Superior temporal gyrus (tissue), 1 donor: Measurements from ENCODE around the gene SCG3.
A peak's percentile ranks its signal among the peaks of the same experiment; 100 is the strongest.

ENCODE experiments used
- DNase-seq: peaks from one replicate; pipeline ENCODE4 v3.0.0-alpha.2; 2016; ENCODE audit errors: extremely low spot score

Gene SCG3

GRCh38 chr15:51727141-51727897 is 46.0 kb downstream of the SCG3 start:
- no peak for DNase-seq

DNA sequence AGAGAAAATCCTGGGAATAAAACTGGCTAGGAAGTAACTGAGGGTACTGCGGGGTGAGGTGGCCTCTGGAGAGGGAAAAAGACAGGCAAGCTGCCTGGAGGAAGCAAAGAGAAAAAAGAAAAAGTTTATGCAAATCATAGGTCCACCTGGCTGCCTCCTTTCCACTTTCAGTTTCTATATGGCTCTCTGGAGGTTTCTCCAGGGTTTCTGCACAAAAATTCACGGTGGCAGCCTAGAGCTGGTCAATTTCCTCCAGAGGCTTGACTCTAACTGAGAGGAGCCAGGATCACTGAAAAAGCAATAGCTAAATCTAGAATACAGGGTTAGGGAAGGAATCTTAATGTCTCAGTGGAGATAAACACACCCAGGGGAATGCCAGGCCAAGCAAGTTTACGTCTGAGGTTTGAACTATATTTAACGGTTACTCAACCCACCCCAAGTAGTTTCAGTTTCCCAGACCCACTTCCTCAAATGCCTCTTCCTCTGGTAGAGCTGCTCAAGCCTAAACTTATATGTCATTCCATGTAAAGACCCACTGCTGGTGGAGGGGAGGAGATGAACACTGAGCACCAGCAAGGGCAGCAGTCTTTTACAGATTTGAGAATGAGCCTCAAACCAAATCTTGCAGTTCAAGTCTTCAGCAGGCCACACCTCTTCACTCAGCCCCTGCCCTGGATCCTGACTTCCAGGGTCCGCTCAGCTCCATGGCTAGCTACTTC is 50.4 kb downstream of the SCG3 start:
- no peak for DNase-seq

DNA sequence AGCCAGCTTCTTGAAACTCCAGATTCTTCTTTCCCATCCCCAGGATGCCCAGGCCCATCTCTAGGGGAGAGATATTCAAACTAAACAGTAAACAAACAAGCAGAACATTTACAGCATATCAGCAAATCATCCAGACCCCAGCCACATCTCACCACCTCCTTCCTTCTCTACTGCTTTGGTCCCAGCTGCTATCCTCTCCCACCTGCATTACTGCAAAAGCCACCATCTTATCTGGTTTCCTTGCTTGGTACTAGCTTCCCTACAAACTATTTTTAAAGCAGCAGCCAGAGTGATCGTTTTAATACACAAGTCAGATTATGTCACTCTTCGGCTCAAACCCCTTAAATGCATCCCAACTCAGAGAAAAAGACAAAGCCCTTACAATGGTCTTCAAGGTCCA is 51.3 kb downstream of the SCG3 start:
- no peak for DNase-seq

DNA sequence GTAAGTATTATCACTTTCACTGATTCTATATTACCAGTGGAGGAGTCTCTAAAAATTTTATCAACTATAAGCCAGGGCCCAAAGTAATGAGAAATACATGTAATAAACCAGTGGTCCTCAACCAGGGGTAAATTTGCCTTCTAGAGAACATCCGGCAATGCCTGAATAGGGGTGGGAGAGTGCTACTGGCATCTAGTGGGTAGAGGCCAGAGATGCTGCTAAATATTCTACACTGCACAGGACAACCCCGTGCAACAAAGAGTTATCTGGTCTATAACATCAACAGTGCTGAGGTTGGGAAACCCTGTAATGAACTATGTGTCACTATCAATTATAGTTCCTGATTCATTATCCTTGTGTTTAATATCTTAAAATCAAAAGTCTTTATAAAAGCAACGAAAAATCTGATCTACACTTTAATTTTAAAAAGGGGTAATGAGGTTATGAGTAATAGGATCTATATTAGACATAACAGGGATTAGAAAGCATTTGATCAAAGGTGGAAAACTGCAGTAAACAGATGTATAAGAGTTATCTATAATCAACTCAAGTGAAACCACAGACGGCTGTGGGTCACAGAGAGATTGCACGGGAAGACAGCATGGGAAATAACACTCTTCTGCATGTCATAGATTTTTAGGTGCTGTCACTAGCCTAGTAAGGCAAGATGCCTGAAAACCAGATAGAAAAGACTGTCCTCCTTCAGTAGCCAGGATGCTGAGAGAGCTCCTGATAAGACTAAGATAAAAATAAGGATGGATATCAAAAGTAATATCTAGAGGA is 54.1 kb downstream of the SCG3 start:
- no peak for DNase-seq

- no peak for DNase-seq
These were observed 54.8 kb downstream of the SCG3 start for GRCh38 chr15:51736069-51736468.

DNA sequence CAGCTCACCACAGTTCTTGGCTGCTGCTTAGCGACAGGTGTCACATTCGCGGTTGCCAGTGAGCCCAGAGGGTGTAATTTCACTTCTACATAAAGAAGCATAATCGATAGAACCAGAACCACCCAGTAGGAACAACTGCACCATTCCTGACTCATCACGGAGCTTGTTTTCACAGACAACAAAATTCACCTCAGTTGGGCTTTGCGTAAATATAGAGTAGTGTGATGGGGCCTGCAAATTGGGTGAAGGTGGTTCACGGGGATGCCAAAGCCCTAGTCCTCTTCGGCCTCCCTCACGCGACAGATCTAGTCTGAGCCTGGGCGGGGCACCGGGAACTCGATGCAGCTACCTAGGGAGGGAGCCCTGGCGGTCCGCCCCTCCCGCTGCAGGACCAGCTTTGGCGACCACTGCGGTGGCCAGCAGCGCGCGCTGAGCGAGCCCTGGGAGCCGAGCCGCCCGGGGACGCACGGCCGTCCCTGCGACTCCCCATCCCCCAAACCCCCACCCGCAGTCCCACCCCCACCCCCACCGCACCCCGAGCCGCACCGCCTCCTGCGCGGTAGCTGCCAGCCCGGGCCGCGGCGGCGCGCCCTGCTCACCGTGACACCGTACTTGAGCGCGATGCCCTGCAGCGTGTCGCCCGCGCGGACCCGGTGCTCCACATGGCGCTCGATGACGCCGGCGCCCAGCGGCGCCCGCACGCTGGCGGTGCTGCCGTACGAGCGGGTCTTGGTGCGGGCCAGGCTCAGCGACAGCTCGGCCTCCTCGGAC is 55.6 kb downstream of the SCG3 start:
- no peak for DNase-seq

DNA sequence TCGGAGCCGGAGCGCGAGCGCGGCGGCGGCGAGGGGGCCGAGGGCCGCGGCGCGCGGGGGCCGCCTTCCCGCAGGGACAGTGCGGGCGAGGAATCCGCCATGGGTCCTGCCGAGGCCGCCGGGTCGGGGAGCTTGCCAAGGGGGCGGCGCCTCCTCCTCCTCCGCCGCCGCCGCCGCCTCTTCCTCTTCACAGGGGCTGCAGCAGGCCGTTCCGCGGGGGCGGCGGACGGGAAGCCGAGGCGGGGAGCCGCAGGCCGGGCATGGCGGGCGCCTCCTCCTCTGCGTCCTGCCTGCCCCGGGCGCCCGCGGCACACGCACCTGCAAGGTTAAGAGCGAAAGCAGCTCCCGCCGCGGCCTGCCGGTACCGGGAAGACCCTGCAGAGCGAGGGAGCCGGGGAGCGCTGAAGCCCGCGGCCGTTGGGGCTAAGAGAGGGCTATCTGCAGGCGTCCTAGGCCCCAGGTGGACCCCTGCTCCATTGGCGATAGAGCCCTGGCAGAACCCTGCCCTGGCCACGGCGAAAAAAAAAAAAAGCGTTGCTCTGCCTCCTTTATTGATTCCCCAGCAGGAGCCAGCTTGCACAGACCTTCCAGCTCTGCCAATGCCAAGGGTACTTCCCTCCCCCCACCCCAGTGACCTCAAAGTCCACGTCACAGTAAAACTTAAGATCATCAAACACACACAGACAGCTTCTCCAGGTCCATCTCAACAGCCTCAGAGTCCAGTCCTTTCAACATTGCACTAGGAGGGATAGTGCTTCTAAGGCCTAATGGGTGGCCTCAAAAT is 56.4 kb downstream of the SCG3 start, which contains the start of gene LYSMD2:
Gene LYSMD2, minus strand, starts transcription at position 134 of the 784 bp plus-strand sequence. Its CDS starts 33 bp downstream, at position 101.
- no peak for DNase-seq

DNA sequence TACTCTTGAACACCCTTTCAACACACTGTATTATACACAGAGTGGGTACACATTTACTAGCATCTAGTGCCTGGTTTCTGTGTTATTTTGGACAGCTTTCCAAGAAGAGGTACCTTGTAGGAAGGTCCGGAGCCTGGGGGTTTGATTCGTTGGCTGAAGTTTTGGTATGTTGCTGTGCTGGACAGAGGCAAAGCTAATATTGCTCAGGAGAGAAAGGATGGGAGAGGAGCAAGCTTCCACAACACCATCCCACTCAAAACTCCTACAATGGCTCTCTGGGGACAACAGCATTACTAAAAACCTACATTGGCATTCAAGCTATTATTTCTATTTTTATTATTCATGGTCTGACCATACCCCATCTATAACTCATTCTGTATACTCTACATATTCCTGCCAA is 57.2 kb downstream of the SCG3 start:
- no peak for DNase-seq

GRCh38 chr15:51739061-51739712 is 57.9 kb downstream of the SCG3 start:
- DNase-seq: no peak

DNA sequence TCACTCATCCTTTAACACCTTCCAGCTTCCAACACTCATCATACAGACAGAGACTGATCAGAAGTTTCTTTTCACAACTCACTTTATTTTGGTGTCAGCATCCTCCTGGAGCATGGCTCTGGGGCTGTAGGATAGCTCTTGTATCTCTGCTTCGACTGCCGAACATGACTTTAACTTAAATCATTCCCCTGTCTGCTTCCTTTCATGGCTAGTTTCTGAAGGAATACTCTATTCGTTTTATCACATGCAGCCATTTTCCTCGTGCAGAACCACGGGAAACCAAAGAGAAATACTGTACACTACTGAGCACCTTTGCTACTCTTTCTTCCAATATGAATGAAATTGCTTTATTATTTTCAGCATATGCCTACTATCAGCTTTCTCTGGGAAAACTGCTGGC is 68.0 kb downstream of the SCG3 start:
- DNase-seq: no peak

DNA sequence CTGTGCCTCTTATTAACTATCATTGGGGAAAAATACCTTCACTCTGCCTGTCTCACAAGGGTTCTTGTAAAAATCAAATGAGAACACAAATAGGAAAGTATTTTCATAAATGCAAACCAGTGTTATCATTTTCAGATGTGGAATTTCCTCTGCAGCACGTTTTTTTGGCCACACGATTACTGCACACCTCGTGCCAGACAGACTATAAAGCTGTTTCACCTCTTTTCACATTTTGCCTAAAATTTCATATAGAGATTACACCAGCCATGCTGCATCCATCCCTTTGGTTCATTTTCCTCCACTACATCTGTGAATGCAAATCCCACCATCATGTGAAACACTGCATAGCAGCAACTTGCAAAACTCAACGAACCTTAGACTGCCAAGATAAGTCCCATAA is 68.9 kb downstream of the SCG3 start:
- no peak for DNase-seq

DNA sequence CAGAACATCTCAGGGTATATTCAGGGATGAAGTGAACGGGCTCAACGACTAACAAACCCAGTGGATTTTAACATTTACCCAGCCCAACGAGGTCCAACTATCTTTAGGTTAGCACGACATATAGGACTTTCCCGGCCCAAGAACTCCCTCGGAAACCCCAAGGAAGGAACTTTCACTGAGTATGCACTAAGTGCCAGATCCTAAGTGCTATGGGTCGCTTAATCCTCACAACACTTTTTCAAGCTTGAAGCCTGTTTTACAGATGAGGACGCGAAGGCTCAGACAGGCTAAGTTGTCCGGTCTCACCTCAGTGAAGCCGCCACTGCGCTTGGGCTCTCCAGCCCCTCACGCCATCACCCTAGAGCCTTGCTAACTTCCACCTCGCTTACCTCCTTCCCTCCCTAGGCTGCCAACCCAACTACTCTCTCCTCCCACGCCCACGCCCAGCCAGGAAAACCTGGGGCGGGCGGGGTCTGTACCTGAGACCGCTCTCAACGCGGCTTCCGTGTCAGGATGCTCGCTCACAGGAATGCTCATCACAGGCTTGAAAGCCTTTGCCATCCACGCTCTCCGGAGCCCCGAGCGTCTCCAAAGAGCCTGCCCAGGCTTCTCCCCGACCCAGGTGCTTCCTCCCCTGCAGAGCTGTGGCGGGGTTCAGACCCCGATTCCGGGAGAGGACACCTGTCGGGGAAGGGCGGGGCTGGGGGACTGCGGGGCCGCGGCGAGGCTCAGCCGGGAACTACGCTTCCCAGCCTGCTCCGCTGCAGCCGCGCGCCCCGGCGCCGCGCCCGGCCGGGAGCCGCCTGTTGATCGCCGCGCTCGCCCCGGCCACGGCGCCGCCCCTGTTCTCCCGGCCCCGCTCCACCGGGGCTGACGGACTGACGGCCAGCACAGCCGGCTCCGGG is 69.7 kb downstream of the SCG3 start, which contains the start of gene TMOD2:
Gene TMOD2, plus strand, starts transcription at position 806 of the 905 bp plus-strand sequence. CDS start 14,845 bp downstream, outside the sequence.
- DNase-seq: peak; percentile 57

DNA sequence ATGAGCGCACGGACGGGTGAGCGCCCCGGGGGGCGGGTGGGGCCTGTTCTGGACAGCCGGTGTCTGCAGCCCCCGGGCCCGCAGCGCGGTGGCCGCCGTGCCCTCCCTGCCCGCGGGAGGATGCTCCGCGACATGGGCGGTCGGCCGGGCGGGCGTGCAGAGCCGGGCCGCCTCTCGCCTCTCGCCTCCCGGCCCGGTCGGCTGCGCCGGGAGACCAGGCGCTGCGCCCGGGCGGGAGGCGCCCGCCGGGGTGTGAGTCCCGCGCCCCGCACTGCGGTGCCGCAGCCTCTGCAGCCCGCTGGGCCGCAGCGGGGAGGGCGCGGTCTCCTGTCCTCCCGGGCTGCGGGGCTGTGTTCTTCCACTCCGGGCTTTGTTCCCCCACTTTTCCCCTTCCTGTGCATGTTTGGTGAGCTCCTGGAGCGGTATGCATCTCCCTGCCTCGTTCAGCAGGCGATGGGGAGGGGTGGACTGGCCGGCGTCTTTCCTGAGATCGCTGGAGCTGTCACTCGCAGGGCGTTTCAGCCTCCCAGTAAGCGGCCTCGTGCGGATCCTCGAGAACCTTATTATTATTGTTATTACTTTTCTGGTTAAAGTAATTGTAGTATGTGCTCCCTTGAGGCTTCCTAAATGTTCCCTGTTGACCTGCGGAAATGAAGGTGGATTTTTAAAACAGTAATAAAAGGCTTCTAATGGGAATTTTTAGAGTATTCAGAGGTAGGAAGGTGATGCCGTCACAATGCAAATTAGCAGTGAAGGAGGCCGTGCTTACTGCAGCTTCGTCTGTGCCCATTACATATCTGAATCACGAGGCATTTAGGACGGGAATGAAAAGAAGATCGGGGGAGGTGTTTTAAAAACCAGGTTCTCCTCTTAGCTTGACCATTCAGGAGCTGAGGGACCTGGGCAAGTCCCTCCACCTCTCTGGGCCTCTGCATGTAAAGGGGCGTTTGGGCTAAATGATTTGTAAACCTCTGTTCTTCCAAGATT is 70.7 kb downstream of the SCG3 start:
- DNase-seq: peak; percentile 61

DNA sequence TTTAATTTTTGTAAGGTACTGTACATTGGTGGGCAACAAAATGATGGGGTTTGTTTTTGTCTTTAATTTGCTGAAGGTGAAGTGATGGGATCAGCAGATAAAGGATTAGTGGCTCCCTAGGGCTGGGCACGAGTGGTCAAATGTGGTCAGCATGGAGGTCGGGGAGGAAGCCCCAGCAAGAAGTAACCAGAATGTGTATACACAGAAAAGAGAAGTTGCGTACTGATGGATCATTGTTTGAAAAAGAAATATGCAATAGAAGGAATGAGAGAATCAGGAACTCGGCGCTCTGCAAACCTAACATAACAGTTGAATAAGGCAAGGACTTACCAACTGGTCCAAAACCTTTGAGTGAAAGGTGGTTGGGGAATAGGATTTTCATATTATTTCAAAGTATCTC is 71.6 kb downstream of the SCG3 start:
- DNase-seq: no peak

DNA sequence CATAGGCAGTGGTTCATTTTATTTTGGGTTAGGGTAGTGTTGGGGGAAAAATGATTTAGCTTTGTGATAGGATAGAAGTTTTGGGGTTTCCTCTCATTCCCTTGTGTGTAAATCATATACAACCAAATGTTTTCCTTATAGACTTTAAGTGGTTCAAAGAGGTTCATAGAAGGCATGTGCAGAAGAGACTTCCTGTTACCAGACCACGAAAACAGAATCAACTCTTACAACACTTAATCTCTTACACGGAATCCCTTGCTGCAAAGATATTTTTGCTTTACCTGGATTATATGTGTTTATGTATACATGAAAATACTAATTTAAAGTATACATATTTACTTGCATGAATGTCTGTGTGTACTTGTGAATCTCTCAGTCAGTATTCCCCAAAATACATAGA is 73.0 kb downstream of the SCG3 start:
- no peak for DNase-seq

DNA sequence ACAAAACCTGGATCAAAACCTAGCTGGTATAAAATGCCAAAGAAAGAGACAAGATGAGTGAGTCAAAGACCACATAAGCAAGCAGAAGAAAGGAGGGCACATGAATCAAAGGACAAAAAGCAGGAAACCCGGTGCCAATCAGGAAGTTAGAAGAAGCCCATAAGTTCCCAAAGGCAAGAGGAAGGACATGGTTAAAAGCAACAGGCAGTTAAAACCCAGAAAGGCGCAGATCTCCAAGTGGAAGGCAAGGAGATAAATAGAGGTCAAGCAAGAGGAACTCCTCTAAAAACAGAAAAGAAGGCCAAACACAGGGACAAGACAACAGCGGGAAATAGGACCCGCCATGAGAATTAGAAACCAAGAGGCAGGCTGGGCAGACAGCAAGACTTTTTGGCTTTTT is 74.5 kb downstream of the SCG3 start:
- DNase-seq: no peak

- no peak for DNase-seq
These were observed 75.2 kb downstream of the SCG3 start for GRCh38 chr15:51756482-51756881.

- no peak for DNase-seq
These were observed 76.1 kb downstream of the SCG3 start for GRCh38 chr15:51757450-51757849.
